Endodermal cell (in vitro differentiated cells): Measurements from ENCODE around the gene PARL. TPM values are rescaled to one million over a fixed set of nuclear protein-coding genes. Genes with fewer than 3 reads are reported as not detected.

Experiments used
- DNase-seq: peaks from one replicate; pipeline ENCODE4 v3.0.0-alpha.2; 2017
- H3K27ac ChIP-seq: 2 replicates; pipeline ENCODE4 v1.5.1; 2013; ENCODE audit warnings: mild to moderate bottlenecking, low read depth, low read length, moderate library complexity
- H3K27me3 ChIP-seq: 2 replicates; pipeline ENCODE4 v1.6.1; 2013; ENCODE audit warnings: mild to moderate bottlenecking, low read length, moderate library complexity; ENCODE audit not compliant: insufficient read depth, control insufficient read depth, poor library complexity, severe bottlenecking
- H3K36me3 ChIP-seq: 2 replicates; pipeline ENCODE4 v1.7.0; 2013; ENCODE audit warnings: mild to moderate bottlenecking, low read length, moderate library complexity; ENCODE audit not compliant: control insufficient read depth, insufficient read depth
- H3K4me1 ChIP-seq: one replicate; pipeline ENCODE4 v1.7.0; 2013; ENCODE audit warnings: low read length; ENCODE audit not compliant: control insufficient read depth, insufficient read depth
- H3K4me3 ChIP-seq: 2 replicates; pipeline ENCODE4 v1.5.1; 2013; ENCODE audit warnings: mild to moderate bottlenecking, low read length, moderate library complexity
- H3K9ac ChIP-seq: 2 replicates; pipeline ENCODE4 v1.6.1; 2013; ENCODE audit warnings: mild to moderate bottlenecking, low read length, moderate library complexity; ENCODE audit not compliant: poor library complexity, severe bottlenecking; ENCODE audit errors: extremely low read depth
- H3K9me3 ChIP-seq: 2 replicates; pipeline ENCODE4 v1.6.1; 2013; ENCODE audit warnings: mild to moderate bottlenecking, low read length, moderate library complexity; ENCODE audit not compliant: control insufficient read depth
- H3K27ac Mint-ChIP-seq: 2 replicates; pipeline ENCODE4 v1.8.0; 2020; ENCODE audit warnings: mixed read lengths
- H3K27me3 Mint-ChIP-seq: 2 replicates; pipeline ENCODE4 v1.8.0; 2021; ENCODE audit warnings: mild to moderate bottlenecking, mixed read lengths; ENCODE audit not compliant: insufficient read depth
- H3K36me3 Mint-ChIP-seq: 2 replicates; pipeline ENCODE4 v1.8.0; 2020; ENCODE audit warnings: low read depth, mixed read lengths
- H3K4me1 Mint-ChIP-seq: 2 replicates; pipeline ENCODE4 v1.8.0; 2020; ENCODE audit warnings: mixed read lengths
- H3K4me3 Mint-ChIP-seq: 2 replicates; pipeline ENCODE4 v1.8.0; 2020; ENCODE audit warnings: mild to moderate bottlenecking, moderate library complexity, mixed read lengths
- H3K9me3 Mint-ChIP-seq: 2 replicates; pipeline ENCODE4 v1.8.0; 2020; ENCODE audit warnings: mild to moderate bottlenecking, mixed read lengths
- CTCF ChIP-seq: fragments of 200-600 bp; sonication (generic); conservative IDR thresholded peaks from 2 replicates; pipeline ENCODE4 v1.5.0; 2021; ENCODE audit warnings: antibody characterized with exemption, mild to moderate bottlenecking
- WGBS, 2 experiments: methylation state at CpG; one replicate each; pipeline versions ENCODE4 v1.1.5 to v1.1.7; 2013; ENCODE audit warnings: missing lambda C conversion rate in 2 of 2, mixed read lengths in 1 of 2; ENCODE audit not compliant: insufficient coverage in 1 of 2, insufficient read length in 1 of 2; 5-methylcytosine and 5-hydroxymethylcytosine counted together
- total RNA-seq, 2 donors: library from RNA; stranded (reverse); fragmentation: NEBNext Ultra II Directional in 1 of 2; extraction: Animal tissue kit (Norgen Biotek cat#: 25700) in 1 of 2; gene quantifications; 2 replicates in 1 of 2; 3 replicates in 1 of 2; pipeline ENCODE4 v1.2.1, GENCODE V29; 2021

Gene PARL
- total RNA-seq, 2 donors from 2014 or later, result 77.3 to 83.0 TPM

DNA sequence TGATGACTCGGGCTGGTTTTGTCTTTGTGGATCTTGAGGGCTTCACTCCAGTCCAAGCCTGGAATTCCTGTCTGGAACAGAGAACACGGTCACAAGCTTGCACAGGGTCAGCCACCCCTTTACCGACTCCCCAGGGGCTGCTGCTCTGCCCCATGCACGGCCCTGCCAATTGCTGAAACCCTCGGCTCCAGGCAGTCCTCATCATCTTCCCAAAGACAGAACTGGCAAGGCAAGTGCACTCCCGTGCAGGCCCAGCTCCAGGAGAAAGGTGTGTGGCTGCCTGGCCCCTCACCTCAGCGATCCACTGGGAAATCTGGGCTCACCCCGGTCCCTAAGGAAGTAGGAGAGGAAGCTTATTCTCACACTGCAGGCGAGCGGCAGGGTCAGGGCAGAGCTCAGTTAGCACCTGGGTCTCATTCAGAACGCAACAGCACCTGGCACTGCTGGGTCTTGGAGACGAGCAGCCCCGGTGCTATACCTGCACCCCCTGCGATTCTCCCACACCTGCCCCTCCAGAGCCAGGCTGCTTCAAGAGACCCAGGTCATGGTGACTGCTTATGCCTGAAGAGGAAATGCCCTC is 66.5 kb downstream of the PARL start:
- Histone ChIP-seq H3K9me3 (no peaks in the 10 kb centered on the region), H3K4me1 (no peaks in the 10 kb centered on the region), H3K4me3 (no peak overlapping the region), H3K9ac (no peak overlapping the region), H3K27me3 (no peaks in the 10 kb centered on the region), H3K36me3 (peaks cover 24% of the 10 kb centered on the region), H3K27ac (no peak overlapping the region)
- DNase-seq, result no peak
- no peak for TF ChIP-seq CTCF
- peaks cover 2% of the 10 kb centered on the region for H3K27me3 Mint-ChIP-seq
- 95 to 98% methylated on average over 10 to 14 of the region's 14 CpGs for WGBS, 2 experiments
- no peak overlapping the region for H3K27ac Mint-ChIP-seq
- no peaks in the 10 kb centered on the region for H3K4me1 Mint-ChIP-seq
- no peaks in the 10 kb centered on the region for H3K9me3 Mint-ChIP-seq
- no peak overlapping the region for H3K4me3 Mint-ChIP-seq
- peaks cover 36% of the 10 kb centered on the region for H3K36me3 Mint-ChIP-seq

GRCh38 chr3:183817639-183818038 is 67.0 kb downstream of the PARL start:
- TF ChIP-seq CTCF, result no peak
- H3K27me3 ChIP-seq, result no peaks in the 10 kb centered on the region
- H3K27ac ChIP-seq, result no peak overlapping the region
- H3K4me1 Mint-ChIP-seq, result no peaks in the 10 kb centered on the region
- no peaks in the 10 kb centered on the region for H3K9me3 Mint-ChIP-seq
- no peak overlapping the region for H3K4me3 ChIP-seq
- peaks cover 40% of the 10 kb centered on the region for H3K36me3 Mint-ChIP-seq
- peaks cover 2% of the 10 kb centered on the region for H3K27me3 Mint-ChIP-seq
- peaks cover 27% of the 10 kb centered on the region for H3K36me3 ChIP-seq
- 86 to 97% methylated on average over 5 to 9 of the region's 9 CpGs for WGBS, 2 experiments
- no peaks in the 10 kb centered on the region for H3K4me1 ChIP-seq
- DNase-seq, result no peak
- H3K4me3 Mint-ChIP-seq, result no peak overlapping the region
- no peak overlapping the region for H3K9ac ChIP-seq
- no peaks in the 10 kb centered on the region for H3K9me3 ChIP-seq
- H3K27ac Mint-ChIP-seq, result no peak overlapping the region

GRCh38 chr3:183816681-183817510 is 67.8 kb downstream of the PARL start:
- no peak for TF ChIP-seq CTCF
- Mint-ChIP-seq H3K36me3 (peaks cover 40% of the 10 kb centered on the region), H3K27me3 (no peaks in the 10 kb centered on the region), H3K27ac (no peak overlapping the region), H3K9me3 (no peaks in the 10 kb centered on the region), H3K4me1 (no peaks in the 10 kb centered on the region), H3K4me3 (no peak overlapping the region)
- H3K27ac ChIP-seq, result no peak overlapping the region
- no peaks in the 10 kb centered on the region for H3K4me1 ChIP-seq
- 95 to 96% methylated on average over 15 to 20 of the region's 20 CpGs for WGBS, 2 experiments
- no peaks in the 10 kb centered on the region for H3K27me3 ChIP-seq
- H3K9me3 ChIP-seq, result no peaks in the 10 kb centered on the region
- no peak overlapping the region for H3K9ac ChIP-seq
- no peak overlapping the region for H3K4me3 ChIP-seq
- peaks cover 34% of the 10 kb centered on the region for H3K36me3 ChIP-seq
- DNase-seq, result no peak
